Neural cell (in vitro differentiated cells): ENCODE measurements around the gene ZC4H2.

Experiments
- CTCF ChIP-seq: fragments of 450-650 bp; IDR thresholded peaks from 2 replicates; pipeline ENCODE4 v1.5.1; 2014; ENCODE audit warnings: antibody characterized with exemption, mild to moderate bottlenecking, moderate library complexity; ENCODE audit not compliant: poor library complexity, severe bottlenecking
- EP300 ChIP-seq: fragments of 450-650 bp; conservative IDR thresholded peaks from 2 replicates; pipeline ENCODE4 v1.6.1; 2014; ENCODE audit warnings: antibody characterized with exemption, mild to moderate bottlenecking, moderate library complexity; ENCODE audit not compliant: poor library complexity, severe bottlenecking
- EZH2 ChIP-seq: fragments of 200-600, 300-800 bp; shearing (Covaris generic), sonication (generic); IDR thresholded peaks from 2 replicates; pipeline ENCODE4 v1.6.1; 2014; ENCODE audit warnings: antibody characterized with exemption, low read length, borderline replicate concordance, mild to moderate bottlenecking; ENCODE audit not compliant: insufficient read depth, poor library complexity, severe bottlenecking
- POLR2AphosphoS5 ChIP-seq: IDR thresholded peaks from 2 replicates; pipeline ENCODE4 v1.6.1; 2012
- RAD21 ChIP-seq: fragments of 450-650 bp; conservative IDR thresholded peaks from 2 replicates; pipeline ENCODE4 v1.6.1; 2014; ENCODE audit warnings: antibody characterized with exemption, mild to moderate bottlenecking, moderate library complexity
- SMC3 ChIP-seq: fragments of 450-650 bp; conservative IDR thresholded peaks from 2 replicates; pipeline ENCODE4 v1.6.1; 2014; ENCODE audit warnings: antibody characterized with exemption, mild to moderate bottlenecking, moderate library complexity; ENCODE audit not compliant: poor library complexity
- TAF1 ChIP-seq: IDR thresholded peaks from 2 replicates; pipeline ENCODE4 v1.6.1; 2012; ENCODE audit warnings: low read depth
- TF ChIP-seq, protein P1 (sequence below): IDR thresholded peaks from 2 replicates; pipeline ENCODE4 v1.6.1; 2012; ENCODE audit warnings: borderline replicate concordance

- TF ChIP-seq CTCF (no peak), SMC3 (no peak), RAD21 (no peak), POLR2AphosphoS5 (no peak), TAF1 (no peak), EP300 (no peak), EZH2 (no peak)
- TF ChIP-seq, protein P1, sequence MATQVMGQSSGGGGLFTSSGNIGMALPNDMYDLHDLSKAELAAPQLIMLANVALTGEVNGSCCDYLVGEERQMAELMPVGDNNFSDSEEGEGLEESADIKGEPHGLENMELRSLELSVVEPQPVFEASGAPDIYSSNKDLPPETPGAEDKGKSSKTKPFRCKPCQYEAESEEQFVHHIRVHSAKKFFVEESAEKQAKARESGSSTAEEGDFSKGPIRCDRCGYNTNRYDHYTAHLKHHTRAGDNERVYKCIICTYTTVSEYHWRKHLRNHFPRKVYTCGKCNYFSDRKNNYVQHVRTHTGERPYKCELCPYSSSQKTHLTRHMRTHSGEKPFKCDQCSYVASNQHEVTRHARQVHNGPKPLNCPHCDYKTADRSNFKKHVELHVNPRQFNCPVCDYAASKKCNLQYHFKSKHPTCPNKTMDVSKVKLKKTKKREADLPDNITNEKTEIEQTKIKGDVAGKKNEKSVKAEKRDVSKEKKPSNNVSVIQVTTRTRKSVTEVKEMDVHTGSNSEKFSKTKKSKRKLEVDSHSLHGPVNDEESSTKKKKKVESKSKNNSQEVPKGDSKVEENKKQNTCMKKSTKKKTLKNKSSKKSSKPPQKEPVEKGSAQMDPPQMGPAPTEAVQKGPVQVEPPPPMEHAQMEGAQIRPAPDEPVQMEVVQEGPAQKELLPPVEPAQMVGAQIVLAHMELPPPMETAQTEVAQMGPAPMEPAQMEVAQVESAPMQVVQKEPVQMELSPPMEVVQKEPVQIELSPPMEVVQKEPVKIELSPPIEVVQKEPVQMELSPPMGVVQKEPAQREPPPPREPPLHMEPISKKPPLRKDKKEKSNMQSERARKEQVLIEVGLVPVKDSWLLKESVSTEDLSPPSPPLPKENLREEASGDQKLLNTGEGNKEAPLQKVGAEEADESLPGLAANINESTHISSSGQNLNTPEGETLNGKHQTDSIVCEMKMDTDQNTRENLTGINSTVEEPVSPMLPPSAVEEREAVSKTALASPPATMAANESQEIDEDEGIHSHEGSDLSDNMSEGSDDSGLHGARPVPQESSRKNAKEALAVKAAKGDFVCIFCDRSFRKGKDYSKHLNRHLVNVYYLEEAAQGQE: no peak
Measured at GRCh38 chrX:64976673-64977040, 407 bp upstream of the ZC4H2 start.
